ENCODE data around the gene TMEM107. TPM values are rescaled to one million over a fixed set of nuclear protein-coding genes. Genes with fewer than 3 reads are reported as not detected.

Gene TMEM107
- total RNA-seq, 4 donors from 2014 or later, result 13.7 to 21.4 (median 19.4) TPM

DNA sequence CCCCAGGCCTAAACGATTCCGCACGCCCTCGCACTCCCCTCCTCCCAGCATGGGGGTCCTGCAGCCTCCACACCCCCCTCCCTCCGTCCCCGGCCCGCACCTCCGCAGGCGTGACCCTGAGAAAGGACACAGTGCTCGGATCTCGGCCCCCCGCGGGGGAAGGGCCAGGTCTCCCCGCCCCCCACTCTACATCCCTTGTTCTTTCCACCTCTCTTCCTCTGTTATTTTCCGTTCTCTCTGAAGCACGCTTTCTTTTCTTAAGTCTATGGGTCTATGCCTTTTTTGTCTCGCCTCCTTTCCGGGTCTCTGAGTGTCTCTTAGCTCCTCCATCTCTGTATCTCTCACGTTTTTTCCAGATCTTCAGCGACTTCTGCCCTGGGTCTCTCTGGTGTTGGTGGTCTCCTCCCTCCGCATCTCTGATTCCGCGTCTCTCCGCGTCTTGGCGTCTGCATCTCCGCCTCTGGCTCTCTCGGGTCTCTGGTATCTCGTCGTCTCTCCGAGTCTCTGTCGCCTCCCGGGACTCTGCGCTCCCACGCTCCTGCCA lies 50.2 kb downstream of the TMEM107 start:
- Histone ChIP-seq H3K4me3 (peak overlapping the region; percentile 74), H3K4me1 (peaks cover 64% of the 10 kb centered on the region), H3K9me3 (no peaks in the 10 kb centered on the region), H3K27me3 (peaks cover 18% of the 10 kb centered on the region), H3K36me3 (no peaks in the 10 kb centered on the region), H3K27ac (no peak overlapping the region)
- no peak for DNase-seq (ENCODE audit: low spot score in 2 of 2)
- under 1% methylated on average over 35 of the region's 35 CpGs for WGBS
- TF ChIP-seq, protein P1, sequence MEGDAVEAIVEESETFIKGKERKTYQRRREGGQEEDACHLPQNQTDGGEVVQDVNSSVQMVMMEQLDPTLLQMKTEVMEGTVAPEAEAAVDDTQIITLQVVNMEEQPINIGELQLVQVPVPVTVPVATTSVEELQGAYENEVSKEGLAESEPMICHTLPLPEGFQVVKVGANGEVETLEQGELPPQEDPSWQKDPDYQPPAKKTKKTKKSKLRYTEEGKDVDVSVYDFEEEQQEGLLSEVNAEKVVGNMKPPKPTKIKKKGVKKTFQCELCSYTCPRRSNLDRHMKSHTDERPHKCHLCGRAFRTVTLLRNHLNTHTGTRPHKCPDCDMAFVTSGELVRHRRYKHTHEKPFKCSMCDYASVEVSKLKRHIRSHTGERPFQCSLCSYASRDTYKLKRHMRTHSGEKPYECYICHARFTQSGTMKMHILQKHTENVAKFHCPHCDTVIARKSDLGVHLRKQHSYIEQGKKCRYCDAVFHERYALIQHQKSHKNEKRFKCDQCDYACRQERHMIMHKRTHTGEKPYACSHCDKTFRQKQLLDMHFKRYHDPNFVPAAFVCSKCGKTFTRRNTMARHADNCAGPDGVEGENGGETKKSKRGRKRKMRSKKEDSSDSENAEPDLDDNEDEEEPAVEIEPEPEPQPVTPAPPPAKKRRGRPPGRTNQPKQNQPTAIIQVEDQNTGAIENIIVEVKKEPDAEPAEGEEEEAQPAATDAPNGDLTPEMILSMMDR (IDR thresholded peaks at IDR 0.05), result no peak
- TF ChIP-seq POLR2A (IDR thresholded peaks at IDR 0.05) (no peak), POLR2AphosphoS5 (IDR thresholded peaks at IDR 0.05) (no peak), EP300 (IDR thresholded peaks at IDR 0.05) (no peak)

GRCh38 chr17:8125154-8125946 lies 50.8 kb downstream of the TMEM107 start:
- Histone ChIP-seq H3K36me3 (no peaks in the 10 kb centered on the region), H3K27ac (no peak overlapping the region), H3K9me3 (no peaks in the 10 kb centered on the region), H3K4me3 (peak overlapping the region; percentile 74), H3K4me1 (peaks cover 71% of the 10 kb centered on the region), H3K27me3 (peaks cover 23% of the 10 kb centered on the region)
- TF ChIP-seq, protein P1 (IDR thresholded peaks at IDR 0.05), result no peak
- TF ChIP-seq EP300 (IDR thresholded peaks at IDR 0.05), result no peak
- peak in 1 of 3 donors; percentile 61 for TF ChIP-seq POLR2AphosphoS5 (IDR thresholded peaks at IDR 0.05)
- TF ChIP-seq POLR2A (IDR thresholded peaks at IDR 0.05), result no peak
- under 1% methylated on average over 40 of the region's 40 CpGs for WGBS
- peak in 1 of 2 donors; percentile 91 for DNase-seq (ENCODE audit: low spot score in 2 of 2)

- WGBS, result 7% methylated on average over 18 of the region's 24 CpGs
- H3K27ac ChIP-seq, result no peak overlapping the region
- H3K27me3 ChIP-seq, result peaks cover 23% of the 10 kb centered on the region
- peak overlapping the region; percentile 74 for H3K4me3 ChIP-seq
- DNase-seq (ENCODE audit: low spot score in 2 of 2), result no peak
- H3K4me1 ChIP-seq, result peaks cover 75% of the 10 kb centered on the region
- H3K36me3 ChIP-seq, result no peaks in the 10 kb centered on the region
- H3K9me3 ChIP-seq, result no peaks in the 10 kb centered on the region
- TF ChIP-seq POLR2A (IDR thresholded peaks at IDR 0.05), result no peak
- no peak for TF ChIP-seq EP300 (IDR thresholded peaks at IDR 0.05)
- TF ChIP-seq, protein P1 (IDR thresholded peaks at IDR 0.05), result no peak
- no peak for TF ChIP-seq POLR2AphosphoS5 (IDR thresholded peaks at IDR 0.05)
Observed at GRCh38 chr17:8124350-8125153, 51.6 kb downstream of the TMEM107 start.

GRCh38 chr17:8123695-8124349 lies 52.4 kb downstream of the TMEM107 start, which contains the start of gene HES7:
TSS of gene HES7 (minus strand) at chr17:8124106. CDS start at chr17:8124084, 22 bp downstream.
- TF ChIP-seq POLR2A (IDR thresholded peaks at IDR 0.05) (no peak), EP300 (IDR thresholded peaks at IDR 0.05) (no peak), POLR2AphosphoS5 (IDR thresholded peaks at IDR 0.05) (no peak)
- TF ChIP-seq, protein P1 (IDR thresholded peaks at IDR 0.05), result no peak
- H3K27me3 ChIP-seq, result peaks cover 23% of the 10 kb centered on the region
- under 1% methylated on average over 29 of the region's 29 CpGs for WGBS
- H3K4me3 ChIP-seq, result peak within 1 kb of the TSS; percentile 74
- H3K4me1 ChIP-seq, result peaks cover 75% of the 10 kb centered on the region
- no peak within 1 kb of the TSS for H3K27ac ChIP-seq
- peak in 1 of 2 donors; percentile 80 for DNase-seq (ENCODE audit: low spot score in 2 of 2)
- no peaks in the 10 kb centered on the region for H3K36me3 ChIP-seq
- H3K9me3 ChIP-seq, result no peaks in the 10 kb centered on the region
